ENCODE measurements around the gene PRR5.
"Not testable (repeated sequence)": the region's sequence is repeated elsewhere in the genome, so short reads cannot be mapped to it uniquely, and the experiment has no call there.

Gene PRR5

GRCh38 chr22:44676066-44676440 is 26.0 kb upstream of the PRR5 start:
- not testable (repeated sequence) for H3K4me3 ChIP-seq (ENCODE audit: low read length); H3K27me3 ChIP-seq (ENCODE audit: insufficient read depth, low read length); H3K27ac ChIP-seq (ENCODE audit: low read depth, low read length); H3K9me3 ChIP-seq (ENCODE audit: insufficient read depth, low read depth, low read length); H3K4me1 ChIP-seq (ENCODE audit: insufficient read depth, low read length); H3K36me3 ChIP-seq (ENCODE audit: insufficient read depth, low read length); H3K9ac ChIP-seq (ENCODE audit: low read depth, low read length)
- 93% methylated on average over 6 of the region's 6 CpGs for WGBS

- Histone ChIP-seq H3K9me3 (ENCODE audit: insufficient read depth, low read depth, low read length) (no peaks in the 10 kb centered on the region), H3K4me3 (ENCODE audit: low read length) (no peak overlapping the region), H3K27me3 (ENCODE audit: insufficient read depth, low read length) (no peaks in the 10 kb centered on the region), H3K27ac (ENCODE audit: low read depth, low read length) (no peak overlapping the region), H3K4me1 (ENCODE audit: insufficient read depth, low read length) (peaks cover 8% of the 10 kb centered on the region; the same call in 1 of the 2 replicates), H3K36me3 (ENCODE audit: insufficient read depth, low read length) (no peaks in the 10 kb centered on the region), H3K9ac (ENCODE audit: low read depth, low read length) (peak overlapping the region; percentile 60)
- WGBS = 77% methylated on average over 25 of the region's 25 CpGs
These were observed 25.3 kb upstream of the PRR5 start for GRCh38 chr22:44676441-44677352.

GRCh38 chr22:44677353-44677840 is 24.6 kb upstream of the PRR5 start:
- H3K9me3 ChIP-seq (ENCODE audit: insufficient read depth, low read depth, low read length) = no peaks in the 10 kb centered on the region
- no peak overlapping the region for H3K27ac ChIP-seq (ENCODE audit: low read depth, low read length)
- no peak overlapping the region for H3K4me3 ChIP-seq (ENCODE audit: low read length)
- peaks cover 8% of the 10 kb centered on the region; the same call in 1 of the 2 replicates for H3K4me1 ChIP-seq (ENCODE audit: insufficient read depth, low read length)
- H3K27me3 ChIP-seq (ENCODE audit: insufficient read depth, low read length) = no peaks in the 10 kb centered on the region
- 93% methylated on average over 10 of the region's 10 CpGs for WGBS
- no peaks in the 10 kb centered on the region for H3K36me3 ChIP-seq (ENCODE audit: insufficient read depth, low read length)
- peak overlapping the region; percentile 60 for H3K9ac ChIP-seq (ENCODE audit: low read depth, low read length)

- H3K36me3 ChIP-seq (ENCODE audit: insufficient read depth, low read length) = no peaks in the 10 kb centered on the region
- H3K4me1 ChIP-seq (ENCODE audit: insufficient read depth, low read length) = peaks cover 8% of the 10 kb centered on the region; the same call in 1 of the 2 replicates
- H3K9ac ChIP-seq (ENCODE audit: low read depth, low read length) = no peak overlapping the region
- H3K27ac ChIP-seq (ENCODE audit: low read depth, low read length) = no peak overlapping the region
- no peaks in the 10 kb centered on the region for H3K9me3 ChIP-seq (ENCODE audit: insufficient read depth, low read depth, low read length)
- H3K4me3 ChIP-seq (ENCODE audit: low read length) = no peak overlapping the region
- WGBS = 95% methylated on average over 18 of the region's 18 CpGs
- H3K27me3 ChIP-seq (ENCODE audit: insufficient read depth, low read length) = no peaks in the 10 kb centered on the region
These were observed 24.0 kb upstream of the PRR5 start for GRCh38 chr22:44677871-44678555.

GRCh38 chr22:44678556-44679305 is 23.3 kb upstream of the PRR5 start:
- no peak overlapping the region for H3K4me3 ChIP-seq (ENCODE audit: low read length)
- H3K36me3 ChIP-seq (ENCODE audit: insufficient read depth, low read length) = no peaks in the 10 kb centered on the region
- H3K9me3 ChIP-seq (ENCODE audit: insufficient read depth, low read depth, low read length) = no peaks in the 10 kb centered on the region
- H3K4me1 ChIP-seq (ENCODE audit: insufficient read depth, low read length) = peaks cover 8% of the 10 kb centered on the region; the same call in 1 of the 2 replicates
- H3K9ac ChIP-seq (ENCODE audit: low read depth, low read length) = no peak overlapping the region
- 92% methylated on average over 17 of the region's 18 CpGs for WGBS
- H3K27ac ChIP-seq (ENCODE audit: low read depth, low read length) = no peak overlapping the region
- no peaks in the 10 kb centered on the region for H3K27me3 ChIP-seq (ENCODE audit: insufficient read depth, low read length)

GRCh38 chr22:44679306-44679647 is 22.7 kb upstream of the PRR5 start:
- not testable (repeated sequence) for H3K36me3 ChIP-seq (ENCODE audit: insufficient read depth, low read length); H3K9ac ChIP-seq (ENCODE audit: low read depth, low read length); H3K27me3 ChIP-seq (ENCODE audit: insufficient read depth, low read length); H3K27ac ChIP-seq (ENCODE audit: low read depth, low read length); H3K4me3 ChIP-seq (ENCODE audit: low read length); H3K4me1 ChIP-seq (ENCODE audit: insufficient read depth, low read length); H3K9me3 ChIP-seq (ENCODE audit: insufficient read depth, low read depth, low read length)
- WGBS = 89% methylated on average over 9 of the region's 9 CpGs

GRCh38 chr22:44680058-44680457 is 21.9 kb upstream of the PRR5 start:
- H3K4me3 ChIP-seq (ENCODE audit: low read length) = no peak overlapping the region
- 81% methylated on average over 5 of the region's 5 CpGs for WGBS
- no peak overlapping the region for H3K9ac ChIP-seq (ENCODE audit: low read depth, low read length)
- H3K4me1 ChIP-seq (ENCODE audit: insufficient read depth, low read length) = peaks cover 8% of the 10 kb centered on the region; the same call in 1 of the 2 replicates
- H3K9me3 ChIP-seq (ENCODE audit: insufficient read depth, low read depth, low read length) = no peaks in the 10 kb centered on the region
- H3K27ac ChIP-seq (ENCODE audit: low read depth, low read length) = no peak overlapping the region
- no peaks in the 10 kb centered on the region for H3K36me3 ChIP-seq (ENCODE audit: insufficient read depth, low read length)
- no peaks in the 10 kb centered on the region for H3K27me3 ChIP-seq (ENCODE audit: insufficient read depth, low read length)

- no peak overlapping the region for H3K27ac ChIP-seq (ENCODE audit: low read depth, low read length)
- H3K9me3 ChIP-seq (ENCODE audit: insufficient read depth, low read depth, low read length) = no peaks in the 10 kb centered on the region
- no peaks in the 10 kb centered on the region for H3K36me3 ChIP-seq (ENCODE audit: insufficient read depth, low read length)
- 86% methylated on average over 7 of the region's 7 CpGs for WGBS
- H3K4me1 ChIP-seq (ENCODE audit: insufficient read depth, low read length) = peaks cover 8% of the 10 kb centered on the region; the same call in 1 of the 2 replicates
- no peak overlapping the region for H3K9ac ChIP-seq (ENCODE audit: low read depth, low read length)
- no peak overlapping the region for H3K4me3 ChIP-seq (ENCODE audit: low read length)
- no peaks in the 10 kb centered on the region for H3K27me3 ChIP-seq (ENCODE audit: insufficient read depth, low read length)
These were observed 21.5 kb upstream of the PRR5 start for GRCh38 chr22:44680481-44680894.

GRCh38 chr22:44682556-44683168 is 19.3 kb upstream of the PRR5 start:
- no peaks in the 10 kb centered on the region for H3K4me1 ChIP-seq (ENCODE audit: insufficient read depth, low read length)
- no peak overlapping the region for H3K9ac ChIP-seq (ENCODE audit: low read depth, low read length)
- H3K4me3 ChIP-seq (ENCODE audit: low read length) = no peak overlapping the region
- H3K36me3 ChIP-seq (ENCODE audit: insufficient read depth, low read length) = no peaks in the 10 kb centered on the region
- H3K27ac ChIP-seq (ENCODE audit: low read depth, low read length) = no peak overlapping the region
- H3K9me3 ChIP-seq (ENCODE audit: insufficient read depth, low read depth, low read length) = no peaks in the 10 kb centered on the region
- no peaks in the 10 kb centered on the region for H3K27me3 ChIP-seq (ENCODE audit: insufficient read depth, low read length)
- WGBS = 95% methylated on average over 11 of the region's 11 CpGs

GRCh38 chr22:44683237-44683636 is 18.8 kb upstream of the PRR5 start:
- 88% methylated on average over 5 of the region's 5 CpGs for WGBS
- H3K4me3 ChIP-seq (ENCODE audit: low read length) = no peak overlapping the region
- H3K27me3 ChIP-seq (ENCODE audit: insufficient read depth, low read length) = no peaks in the 10 kb centered on the region
- no peak overlapping the region for H3K9ac ChIP-seq (ENCODE audit: low read depth, low read length)
- H3K4me1 ChIP-seq (ENCODE audit: insufficient read depth, low read length) = no peaks in the 10 kb centered on the region
- H3K27ac ChIP-seq (ENCODE audit: low read depth, low read length) = no peak overlapping the region
- H3K9me3 ChIP-seq (ENCODE audit: insufficient read depth, low read depth, low read length) = no peaks in the 10 kb centered on the region
- H3K36me3 ChIP-seq (ENCODE audit: insufficient read depth, low read length) = no peaks in the 10 kb centered on the region
